A673 (cell line): ENCODE data around the gene MEPE. TPM values are rescaled to one million over a fixed set of nuclear protein-coding genes. Genes with fewer than 3 reads are reported as not detected.

Experiments
- BruUV-seq: library from RNA; stranded (reverse); fragments of 400-500 nt; replicated peaks from 2 replicates; lab custom pipeline; 2021; lab: Mats Ljungman, UMichigan
- CTCF ChIA-PET: fragments of 300-600 bp; sonication (Branson Sonifier 250); formaldehyde crosslinking; loops from one replicate; lab custom pipeline; 2022; ENCODE audit warnings: antibody characterized with exemption; lab: Charles Lee
- POLR2A ChIA-PET: fragments of 300-600 bp; sonication (Branson Sonifier 250); formaldehyde crosslinking; loops from one replicate; lab custom pipeline; 2022; ENCODE audit warnings: antibody characterized with exemption; ENCODE audit not compliant: low non-redundant PET; lab: Charles Lee
- DNase-seq: peaks from one replicate; pipeline ENCODE4 v3.0.0-alpha.2; 2015; ENCODE audit warnings: low spot score
- H3K27ac ChIP-seq: fragments of 200-600 bp; sonication (generic); 2 replicates; pipeline ENCODE4 v1.5.1; 2016; ENCODE audit warnings: mixed run types, low read depth, mild to moderate bottlenecking, mixed read lengths, antibody characterized with exemption, low read length; ENCODE audit not compliant: poor library complexity, severe bottlenecking
- H3K27me3 ChIP-seq: fragments of 200-600 bp; sonication (generic); replicated peaks from 2 replicates; pipeline ENCODE4 v1.6.1; 2017; ENCODE audit warnings: mixed run types, low read depth, mild to moderate bottlenecking, mixed read lengths, antibody characterized with exemption, low read length; ENCODE audit not compliant: insufficient read depth, poor library complexity
- H3K36me3 ChIP-seq: fragments of 200-600 bp; sonication (generic); 2 replicates; pipeline ENCODE4 v1.6.1; 2016; ENCODE audit warnings: mixed run types, mild to moderate bottlenecking, mixed read lengths, antibody characterized with exemption, low read length; ENCODE audit not compliant: insufficient read depth, poor library complexity, severe bottlenecking
- H3K4me1 ChIP-seq: fragments of 200-600 bp; sonication (generic); 2 replicates; pipeline ENCODE4 v1.6.1; 2017; ENCODE audit warnings: mixed run types, mild to moderate bottlenecking, mixed read lengths, antibody characterized with exemption, low read length; ENCODE audit not compliant: insufficient read depth, poor library complexity, severe bottlenecking
- H3K4me3 ChIP-seq: fragments of 200-600 bp; sonication (generic); 2 replicates; pipeline ENCODE4 v1.5.1; 2016; ENCODE audit warnings: low read depth, mixed run types, mild to moderate bottlenecking, mixed read lengths, low read length; ENCODE audit not compliant: poor library complexity, severe bottlenecking
- H3K9me3 ChIP-seq: fragments of 200-600 bp; sonication (generic); 2 replicates; pipeline ENCODE4 v1.6.1; 2016; ENCODE audit warnings: mixed run types, low read depth, mild to moderate bottlenecking, mixed read lengths, antibody characterized with exemption, low read length; ENCODE audit not compliant: poor library complexity, severe bottlenecking
- CTCF ChIP-seq: fragments of 300-800, 200-600 bp; sonication (generic); conservative IDR thresholded peaks from 2 replicates; pipeline ENCODE4 v1.5.1; 2017; ENCODE audit warnings: low read depth, mild to moderate bottlenecking, antibody characterized with exemption, low read length, moderate library complexity, mixed read lengths
- EZH2 ChIP-seq: fragments of 200-600 bp; sonication (generic); IDR thresholded peaks from 2 replicates; pipeline ENCODE4 v1.6.1; 2017; ENCODE audit warnings: borderline replicate concordance, low read depth, mild to moderate bottlenecking, mixed read lengths, antibody characterized with exemption, low read length; ENCODE audit not compliant: poor library complexity, severe bottlenecking
- intact Hi-C: fragments of 100-400 bp; cut with micrococcal nuclease; formaldehyde crosslinking; loops from one replicate; pipeline ENCODE4 v1.10.0; 2022; ENCODE audit not compliant: unreplicated experiment
- total RNA-seq: library from RNA; stranded (reverse); gene quantifications from 2 replicates; pipeline ENCODE4 v1.2.3, GENCODE V29; 2021

MEPE gene
- total RNA-seq, 1 experiment from 2014 or later: not detected

GRCh38 chr4:87823724-87824123, 9.0 kb upstream of the MEPE start:
- TF ChIP-seq CTCF (no peak), EZH2 (no peak)
- Histone ChIP-seq H3K36me3 (no peaks in the 10 kb centered on the region), H3K27ac (no peak overlapping the region), H3K27me3 (no peaks in the 10 kb centered on the region), H3K4me1 (no peaks in the 10 kb centered on the region), H3K9me3 (no peaks in the 10 kb centered on the region), H3K4me3 (no peak overlapping the region)
- intact Hi-C loops: no loop called here
- DNase-seq: no peak
- no TSS peak for BruUV-seq
- ChIA-PET POLR2A (no interaction called here), CTCF (no interaction called here)

- Histone ChIP-seq H3K4me3 (no peak overlapping the region), H3K4me1 (no peaks in the 10 kb centered on the region), H3K27me3 (no peaks in the 10 kb centered on the region), H3K9me3 (no peaks in the 10 kb centered on the region), H3K36me3 (no peaks in the 10 kb centered on the region), H3K27ac (no peak overlapping the region)
- ChIA-PET CTCF (no interaction called here), POLR2A (no interaction called here)
- no TSS peak for BruUV-seq
- TF ChIP-seq CTCF (no peak), EZH2 (no peak)
- intact Hi-C loops: no loop called here
- DNase-seq: no peak
Observed at GRCh38 chr4:87824352-87824751, 8.4 kb upstream of the MEPE start.

GRCh38 chr4:87834401-87834800, 1.6 kb downstream of the MEPE start:
- Histone ChIP-seq H3K27me3 (no peaks in the 10 kb centered on the region), H3K27ac (no peak overlapping the region), H3K9me3 (no peaks in the 10 kb centered on the region), H3K36me3 (no peaks in the 10 kb centered on the region), H3K4me3 (no peak overlapping the region), H3K4me1 (no peaks in the 10 kb centered on the region)
- POLR2A ChIA-PET: no interaction called here
- no peak for DNase-seq
- CTCF ChIA-PET: no interaction called here
- BruUV-seq: no TSS peak
- intact Hi-C loops: no loop called here
- no peak for TF ChIP-seq CTCF
- TF ChIP-seq EZH2: no peak
